Left lung (tissue), 10 donors: ENCODE measurements around the gene GNAT1. TPM values are rescaled to one million over a fixed set of nuclear protein-coding genes. Genes with fewer than 3 reads are reported as not detected.
"Not testable (repeated sequence)": the region's sequence is repeated elsewhere in the genome, so short reads cannot be mapped to it uniquely, and the experiment has no call there.

Experiments
- ATAC-seq: fragments of 200-7000 bp; cut with Tn5 transposase; one replicate; pipeline ENCODE4 v1.9.1; 2020; ENCODE audit warnings: moderate library complexity
- DNase-seq, 4 donors: peaks; one replicate each; pipeline ENCODE4 v3.0.0-alpha.2; 2013 to 2020
- H3K27ac ChIP-seq, 2 donors: fragments of 200-600 bp; sonication (generic) in 1 of 2; one replicate each; pipeline versions ENCODE4 v1.5.0 to v1.8.0; 2020 to 2021
- H3K27me3 ChIP-seq, 2 donors: fragments of 200-600 bp; sonication (generic) in 1 of 2; one replicate each; pipeline versions ENCODE4 v1.5.0 to v1.8.0; 2020 to 2021
- H3K36me3 ChIP-seq, 2 donors: fragments of 200-600 bp; sonication (generic) in 1 of 2; one replicate each; pipeline versions ENCODE4 v1.5.0 to v1.8.0; 2020 to 2021
- H3K4me1 ChIP-seq, 2 donors: fragments of 200-600 bp; one replicate each; pipeline ENCODE4 v1.8.0; 2021
- H3K4me3 ChIP-seq, 2 donors: fragments of 200-600 bp; sonication (generic) in 1 of 2; one replicate each; pipeline versions ENCODE4 v1.5.0 to v1.8.0; 2020 to 2021; ENCODE audit warnings: mild to moderate bottlenecking in 1 of 2
- H3K9me3 ChIP-seq, 2 donors: fragments of 200-600 bp; sonication (generic) in 1 of 2; one replicate each; pipeline versions ENCODE4 v1.5.0 to v1.8.0; 2020 to 2021
- intact Hi-C, 2 donors: fragments of 100-400 bp; cut with DNase I; formaldehyde crosslinking; loops; one replicate each; pipeline versions ENCODE4 v1.11.2 to v1.14.2; 2022
- polyA plus RNA-seq, 6 donors: library from polyadenylated mRNA; unstranded; fragments of 120-200 nt; gene quantifications; one replicate each; pipeline ENCODE4 v1.2.1, GENCODE V29; 2013; ENCODE audit not compliant: insufficient read length in 6 of 6
- total RNA-seq, 2 donors: library from RNA; stranded (reverse); fragmentation: NEBNext Ultra II Directional; extraction: Animal tissue kit (Norgen Biotek cat#: 25700); gene quantifications; one replicate each; pipeline ENCODE4 v1.2.1, GENCODE V29; 2021
- TF ChIP-seq, protein P1 (sequence below), 2 donors: fragments of 200-600 bp; sonication (generic) in 1 of 2; IDR thresholded peaks; one replicate each; pipeline versions ENCODE4 v1.5.0 to v1.8.0; 2021; ENCODE audit warnings: antibody characterized with exemption in 2 of 2
- donor health status: DM: no; HTN: yes; CAD: no.
- donor health status: DM: no; HTN: no; CAD: no.

Gene GNAT1
- total and polyA plus RNA-seq, 8 donors: not detected

GRCh38 chr3:50242851-50243542 is 51.6 kb downstream of the GNAT1 start:
- DNase-seq: peak in 2 of 4 donors; percentile 90 to 94
- intact Hi-C loops: no loop called here
- H3K4me1 ChIP-seq: peaks cover 74 to 99% of the 10 kb centered on the region in 2 donors
- peak overlapping the region; percentile 88 to 98 for H3K27ac ChIP-seq
- peak overlapping the region in 1 of 2 donors; percentile 26 for H3K4me3 ChIP-seq
- H3K36me3 ChIP-seq: peaks cover 0 to 50% of the 10 kb centered on the region in 2 donors
- peak; percentile 34 for ATAC-seq
- no peaks in the 10 kb centered on the region for H3K9me3 ChIP-seq
- H3K27me3 ChIP-seq: no peaks in the 10 kb centered on the region
- TF ChIP-seq, protein P1, sequence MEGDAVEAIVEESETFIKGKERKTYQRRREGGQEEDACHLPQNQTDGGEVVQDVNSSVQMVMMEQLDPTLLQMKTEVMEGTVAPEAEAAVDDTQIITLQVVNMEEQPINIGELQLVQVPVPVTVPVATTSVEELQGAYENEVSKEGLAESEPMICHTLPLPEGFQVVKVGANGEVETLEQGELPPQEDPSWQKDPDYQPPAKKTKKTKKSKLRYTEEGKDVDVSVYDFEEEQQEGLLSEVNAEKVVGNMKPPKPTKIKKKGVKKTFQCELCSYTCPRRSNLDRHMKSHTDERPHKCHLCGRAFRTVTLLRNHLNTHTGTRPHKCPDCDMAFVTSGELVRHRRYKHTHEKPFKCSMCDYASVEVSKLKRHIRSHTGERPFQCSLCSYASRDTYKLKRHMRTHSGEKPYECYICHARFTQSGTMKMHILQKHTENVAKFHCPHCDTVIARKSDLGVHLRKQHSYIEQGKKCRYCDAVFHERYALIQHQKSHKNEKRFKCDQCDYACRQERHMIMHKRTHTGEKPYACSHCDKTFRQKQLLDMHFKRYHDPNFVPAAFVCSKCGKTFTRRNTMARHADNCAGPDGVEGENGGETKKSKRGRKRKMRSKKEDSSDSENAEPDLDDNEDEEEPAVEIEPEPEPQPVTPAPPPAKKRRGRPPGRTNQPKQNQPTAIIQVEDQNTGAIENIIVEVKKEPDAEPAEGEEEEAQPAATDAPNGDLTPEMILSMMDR (IDR thresholded peaks at IDR 0.05): peak in 1 of 2 donors; percentile 46

GRCh38 chr3:50243543-50243895 is 52.1 kb downstream of the GNAT1 start:
- H3K4me3 ChIP-seq: peak overlapping the region in 1 of 2 donors; percentile 26
- no peaks in the 10 kb centered on the region for H3K27me3 ChIP-seq
- no peak for DNase-seq
- peak overlapping the region; percentile 88 to 98 for H3K27ac ChIP-seq
- H3K4me1 ChIP-seq: peaks cover 74 to 100% of the 10 kb centered on the region in 2 donors
- intact Hi-C loops: no loop called here
- no peak for ATAC-seq
- H3K36me3 ChIP-seq: peaks cover 0 to 53% of the 10 kb centered on the region in 2 donors
- TF ChIP-seq, protein P1 (IDR thresholded peaks at IDR 0.05): no peak
- no peaks in the 10 kb centered on the region for H3K9me3 ChIP-seq

- ATAC-seq, H3K9me3 ChIP-seq, DNase-seq, intact Hi-C loops, H3K4me3 ChIP-seq, H3K27me3 ChIP-seq: not testable (repeated sequence)
- H3K27ac ChIP-seq: peak overlapping the region; percentile 85 to 98
- peaks cover 78 to 100% of the 10 kb centered on the region in 2 donors for H3K4me1 ChIP-seq
- peaks cover 0 to 45% of the 10 kb centered on the region in 2 donors for H3K36me3 ChIP-seq
Observed at GRCh38 chr3:50244813-50245212, 53.4 kb downstream of the GNAT1 start.

GRCh38 chr3:50245251-50245745 is 53.9 kb downstream of the GNAT1 start:
- intact Hi-C loops: no loop called here
- Histone ChIP-seq H3K27ac (peak overlapping the region; percentile 85 to 98), H3K9me3 (no peaks in the 10 kb centered on the region), H3K36me3 (peaks cover 0 to 44% of the 10 kb centered on the region in 2 donors), H3K4me3 (peak overlapping the region in 1 of 2 donors; percentile 48), H3K4me1 (peaks cover 78 to 100% of the 10 kb centered on the region in 2 donors), H3K27me3 (no peaks in the 10 kb centered on the region)
- TF ChIP-seq, protein P1 (IDR thresholded peaks at IDR 0.05): no peak
- ATAC-seq (no peak), DNase-seq (peak in 1 of 4 donors; percentile 75)

DNA sequence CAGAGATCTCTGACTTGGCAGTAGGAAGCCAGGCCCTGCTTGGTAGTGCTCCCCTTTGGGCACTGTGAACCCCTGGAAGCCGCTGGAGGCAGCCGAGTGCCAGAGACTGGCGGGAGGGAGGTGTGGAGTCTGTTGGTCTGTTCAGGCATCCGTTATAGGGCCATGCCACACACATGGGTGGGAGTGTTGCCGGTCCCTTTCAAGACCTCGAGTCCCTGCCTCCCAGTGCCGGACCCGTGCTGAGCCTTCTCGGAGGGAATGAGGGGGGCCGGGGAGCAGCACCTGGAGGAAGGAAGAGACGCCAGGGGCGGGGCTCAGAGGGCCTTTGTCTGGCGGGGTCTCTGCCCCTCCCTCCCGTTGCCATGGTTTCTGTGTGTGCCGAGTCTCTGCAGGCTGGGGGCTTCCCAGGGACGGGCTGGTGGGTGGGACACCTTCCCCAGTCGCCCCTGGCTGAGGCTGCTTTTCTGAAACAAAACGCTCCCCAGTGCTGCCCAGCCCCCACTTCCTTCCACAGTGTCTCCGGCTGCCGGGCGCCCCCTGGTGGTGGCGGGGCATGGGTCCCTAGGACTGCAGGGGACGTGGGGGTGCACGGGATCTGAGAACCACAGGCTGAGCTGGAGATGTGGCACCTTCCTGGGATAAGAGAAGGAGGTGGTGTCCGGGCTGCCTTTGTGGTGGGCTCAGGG is 54.6 kb downstream of the GNAT1 start:
- Histone ChIP-seq H3K27ac (peak overlapping the region; percentile 85 to 98), H3K9me3 (no peaks in the 10 kb centered on the region), H3K27me3 (no peaks in the 10 kb centered on the region), H3K4me3 (peak overlapping the region; percentile 18 to 48), H3K4me1 (peaks cover 76 to 100% of the 10 kb centered on the region in 2 donors), H3K36me3 (peaks cover 0 to 37% of the 10 kb centered on the region in 2 donors)
- TF ChIP-seq, protein P1 (IDR thresholded peaks at IDR 0.05): peak; percentile 99
- DNase-seq (peak; percentile 64 to 98 (median 92)), ATAC-seq (peak; percentile 86)
- intact Hi-C loops: no loop called here
